Epithelial cell of proximal tubule (primary cell): ENCODE results near the gene KCNQ1OT1. TPM values are rescaled to one million over a fixed set of nuclear protein-coding genes. Genes with fewer than 3 reads are reported as not detected.

Source experiments
- DNase-seq: peaks from one replicate; pipeline ENCODE4 v3.0.0-alpha.2; 2011; ENCODE audit warnings: low read depth
- H3K4me3 ChIP-seq: 2 replicates; pipeline ENCODE4 v1.5.1; 2011; ENCODE audit warnings: low read depth, mild to moderate bottlenecking, low read length
- CTCF ChIP-seq: conservative IDR thresholded peaks from 2 replicates; pipeline ENCODE4 v1.5.1; 2012; ENCODE audit warnings: low read depth, mild to moderate bottlenecking, low read length
- total RNA-seq: library from RNA; depleted of rRNA; stranded (reverse); fragments of >200 nt; gene quantifications from 2 replicates; pipeline ENCODE4 v1.2.3, GENCODE V29; 2015

KCNQ1OT1 gene
- total RNA-seq, 1 donor from 2014 or later: 0.63 TPM

GRCh38 chr11:2689651-2690575 is 9.9 kb downstream of the KCNQ1OT1 start:
- no peak overlapping the region for H3K4me3 ChIP-seq
- DNase-seq: no peak
- TF ChIP-seq CTCF: no peak

GRCh38 chr11:2688381-2689231 is 11.2 kb downstream of the KCNQ1OT1 start:
- H3K4me3 ChIP-seq: no peak overlapping the region
- no peak for TF ChIP-seq CTCF
- no peak for DNase-seq

GRCh38 chr11:2687782-2688191 is 12.0 kb downstream of the KCNQ1OT1 start:
- no peak for DNase-seq
- TF ChIP-seq CTCF: no peak
- no peak overlapping the region for H3K4me3 ChIP-seq

- no peak overlapping the region for H3K4me3 ChIP-seq
- DNase-seq: no peak
- TF ChIP-seq CTCF: no peak
Observed at GRCh38 chr11:2687223-2687530, 12.6 kb downstream of the KCNQ1OT1 start.

- no peak for DNase-seq
- no peak for TF ChIP-seq CTCF
- no peak overlapping the region for H3K4me3 ChIP-seq
Observed at GRCh38 chr11:2686360-2687222, 13.2 kb downstream of the KCNQ1OT1 start.

- no peak overlapping the region for H3K4me3 ChIP-seq
- no peak for DNase-seq
- no peak for TF ChIP-seq CTCF
Observed at GRCh38 chr11:2685566-2686359, 14.0 kb downstream of the KCNQ1OT1 start.
